Stomach (tissue), 9 donors: ENCODE measurements around the gene LNX1. TPM values are rescaled to one million over a fixed set of nuclear protein-coding genes. Genes with fewer than 3 reads are reported as not detected.
A peak's percentile ranks its signal among the peaks of the same experiment; 100 is the strongest.

Experiments
- DNase-seq, 2 donors: peaks; one replicate each; pipeline versions ENCODE4 v3.0.0 to v3.0.0-alpha.2; 2013 to 2019
- H3K27ac ChIP-seq, 5 donors: fragments of 200-600 bp in 4 of 5; sonication (generic) in 4 of 5; one replicate each; pipeline ENCODE4 v1.5.1; 2013 to 2019; ENCODE audit warnings: mild to moderate bottlenecking in 1 of 5, moderate library complexity in 1 of 5
- H3K27me3 ChIP-seq, 3 donors: fragments of 200-600 bp; sonication (generic); one replicate each; pipeline ENCODE4 v1.5.1; 2017 to 2019; ENCODE audit warnings: mixed run types in 1 of 3
- H3K36me3 ChIP-seq, 4 donors: fragments of 200-600 bp; sonication (generic); 1 replicate in 3 of 4; 2 replicates in 1 of 4; pipeline ENCODE4 v1.5.1; 2016 to 2019
- H3K4me1 ChIP-seq, 4 donors: fragments of 200-600 bp; sonication (generic); one replicate each; pipeline ENCODE4 v1.5.1; 2016 to 2019
- H3K4me3 ChIP-seq, 4 donors: fragments of 200-600 bp; sonication (generic) in 3 of 4; one replicate each; pipeline ENCODE4 v1.5.1; 2016 to 2019; ENCODE audit warnings: mild to moderate bottlenecking in 1 of 4
- H3K9me3 ChIP-seq, 4 donors: fragments of 200-600 bp; sonication (generic); one replicate each; pipeline ENCODE4 v1.5.1; 2016 to 2019
- EP300 ChIP-seq: sonication (generic); formaldehyde crosslinking; IDR thresholded peaks from one replicate; pipeline ENCODE4 v1.6.1; 2017; ENCODE audit warnings: antibody characterized with exemption
- POLR2A ChIP-seq, 4 donors: fragments of 450-650 bp; IDR thresholded peaks; one replicate each; pipeline ENCODE4 v1.6.1; 2016; ENCODE audit warnings: antibody characterized with exemption in 4 of 4, control low read depth in 2 of 4, mild to moderate bottlenecking in 1 of 4, moderate library complexity in 1 of 4
- POLR2AphosphoS5 ChIP-seq, 3 donors: sonication (generic); formaldehyde crosslinking; IDR thresholded peaks; one replicate each; pipeline ENCODE4 v1.6.1; 2016; ENCODE audit warnings: antibody characterized with exemption in 3 of 3
- WGBS, 5 donors: extraction: QIAGEN DNeasy Blood & Tissue Kit in 3 of 5; methylation state at CpG; one replicate each; pipeline versions ENCODE4 v1.1.5 to v1.1.7; 2013 to 2018; 5-methylcytosine and 5-hydroxymethylcytosine counted together
- intact Hi-C: fragments of 100-400 bp; cut with DNase I; formaldehyde crosslinking; loops from one replicate; pipeline ENCODE4 v1.15.1; 2023; ENCODE audit warnings: low total_unique reads
- polyA plus RNA-seq, 3 donors: library from polyadenylated mRNA; stranded (reverse); fragments of 200-250 nt; gene quantifications; one replicate each; pipeline ENCODE4 v1.2.3, GENCODE V29; 2013
- total RNA-seq, 5 donors: library from RNA; depleted of rRNA; stranded (reverse); fragments of >200 nt; gene quantifications; one replicate each; pipeline versions ENCODE4 v1.1.0 to v1.2.3, GENCODE V29; 2014 to 2016
- TF ChIP-seq, protein P1 (sequence below), 7 experiments: fragments of 450-650 bp in 4 of 7; fragments of 200-600 bp in 3 of 7; sonication (generic) in 3 of 7; IDR thresholded peaks; one replicate each; pipeline ENCODE4 v1.5.1; 2016 to 2019; ENCODE audit warnings: antibody characterized with exemption in 7 of 7, control low read depth in 2 of 7, mild to moderate bottlenecking in 1 of 7
- donor health status: healthy with polysubstance abuse.
- donor health status: Bipolar disorder and iron deficiency.
- donor health status: healthy.

LNX1 gene
- total and polyA plus RNA-seq, 8 donors, result 5.4 to 30.9 (median 11.6) TPM

DNA sequence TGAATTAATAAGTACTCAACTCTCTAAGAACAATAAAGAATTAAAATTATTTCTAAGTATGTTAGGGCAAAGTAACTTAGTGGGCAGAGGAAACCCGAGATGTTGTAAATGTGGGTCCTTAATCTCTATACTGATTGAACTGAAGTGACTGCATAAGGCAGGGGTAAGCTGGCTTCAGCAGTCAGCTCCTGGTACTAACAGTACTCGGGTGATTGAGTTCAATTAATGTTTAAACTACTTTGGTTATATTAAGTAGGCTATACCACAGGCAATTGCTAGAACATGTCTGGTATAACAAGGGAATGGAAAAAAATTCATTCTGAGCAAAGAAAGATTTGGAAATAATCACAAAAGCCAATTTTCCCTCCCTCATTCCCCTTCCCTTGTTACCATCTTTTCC is 90.7 kb downstream of the LNX1 start:
- no peak for TF ChIP-seq EP300
- TF ChIP-seq, protein P1, sequence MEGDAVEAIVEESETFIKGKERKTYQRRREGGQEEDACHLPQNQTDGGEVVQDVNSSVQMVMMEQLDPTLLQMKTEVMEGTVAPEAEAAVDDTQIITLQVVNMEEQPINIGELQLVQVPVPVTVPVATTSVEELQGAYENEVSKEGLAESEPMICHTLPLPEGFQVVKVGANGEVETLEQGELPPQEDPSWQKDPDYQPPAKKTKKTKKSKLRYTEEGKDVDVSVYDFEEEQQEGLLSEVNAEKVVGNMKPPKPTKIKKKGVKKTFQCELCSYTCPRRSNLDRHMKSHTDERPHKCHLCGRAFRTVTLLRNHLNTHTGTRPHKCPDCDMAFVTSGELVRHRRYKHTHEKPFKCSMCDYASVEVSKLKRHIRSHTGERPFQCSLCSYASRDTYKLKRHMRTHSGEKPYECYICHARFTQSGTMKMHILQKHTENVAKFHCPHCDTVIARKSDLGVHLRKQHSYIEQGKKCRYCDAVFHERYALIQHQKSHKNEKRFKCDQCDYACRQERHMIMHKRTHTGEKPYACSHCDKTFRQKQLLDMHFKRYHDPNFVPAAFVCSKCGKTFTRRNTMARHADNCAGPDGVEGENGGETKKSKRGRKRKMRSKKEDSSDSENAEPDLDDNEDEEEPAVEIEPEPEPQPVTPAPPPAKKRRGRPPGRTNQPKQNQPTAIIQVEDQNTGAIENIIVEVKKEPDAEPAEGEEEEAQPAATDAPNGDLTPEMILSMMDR (IDR thresholded peaks at IDR 0.05), result no peak
- TF ChIP-seq POLR2AphosphoS5 (IDR thresholded peaks at IDR 0.05), result no peak
- TF ChIP-seq POLR2A (IDR thresholded peaks at IDR 0.05), result no peak

DNA sequence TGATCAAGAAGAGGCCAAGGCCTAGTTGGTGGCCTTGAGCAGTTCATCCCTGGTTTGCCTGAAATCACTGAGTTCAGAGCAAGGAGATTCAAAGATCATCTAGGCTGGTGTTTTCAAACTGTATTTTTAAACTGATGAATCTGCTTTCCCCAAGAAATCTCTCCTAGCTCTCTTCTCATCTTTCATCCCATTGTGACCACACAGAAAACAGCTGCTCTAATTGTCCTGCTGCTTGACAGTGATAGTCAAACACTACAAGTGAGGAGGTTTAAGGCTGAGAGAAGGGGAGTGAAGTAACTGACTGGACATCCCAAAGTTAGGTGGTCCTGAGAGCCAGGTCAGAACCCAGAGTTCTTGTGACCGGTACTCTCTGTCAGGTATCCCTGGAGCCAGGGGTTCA is 91.5 kb downstream of the LNX1 start:
- no peak overlapping the region for H3K4me3 ChIP-seq
- H3K27ac ChIP-seq, result peak overlapping the region in 1 of 5 donors; percentile 61
- H3K9me3 ChIP-seq, result no peaks in the 10 kb centered on the region
- intact Hi-C loops, result no loop called here
- H3K36me3 ChIP-seq, result peaks cover 0 to 17% (median 8%) of the 10 kb centered on the region in 4 donors
- DNase-seq, result no peak
- no peaks in the 10 kb centered on the region for H3K27me3 ChIP-seq
- H3K4me1 ChIP-seq, result peaks cover 0 to 28% (median 9%) of the 10 kb centered on the region in 4 donors
- no peak for TF ChIP-seq EP300
- TF ChIP-seq POLR2AphosphoS5 (IDR thresholded peaks at IDR 0.05), result no peak
- TF ChIP-seq POLR2A (IDR thresholded peaks at IDR 0.05), result no peak
- TF ChIP-seq, protein P1 (IDR thresholded peaks at IDR 0.05), result no peak
- WGBS, 5 donors, result 96 to 100% (median 100%) methylated on average over 1 of the region's 1 CpG

More for the DNA sequence above, 90.7 kb downstream of the LNX1 start:
- intact Hi-C loops, result no loop called here
- Histone ChIP-seq H3K36me3 (peaks cover 0 to 13% (median 6%) of the 10 kb centered on the region in 4 donors), H3K4me3 (no peak overlapping the region), H3K27ac (peak overlapping the region in 1 of 5 donors; percentile 63), H3K4me1 (peaks cover 0 to 28% (median 9%) of the 10 kb centered on the region in 4 donors), H3K9me3 (no peaks in the 10 kb centered on the region), H3K27me3 (no peaks in the 10 kb centered on the region)
- WGBS, 5 donors, result 33 to 67% (median 48%) methylated on average over 2 of the region's 2 CpGs
- no peak for DNase-seq

- 93 to 95% (median 94%) methylated on average over 2 of the region's 2 CpGs for WGBS, 5 donors
Observed at GRCh38 chr4:53498706-53499105, 92.6 kb downstream of the LNX1 start.

DNA sequence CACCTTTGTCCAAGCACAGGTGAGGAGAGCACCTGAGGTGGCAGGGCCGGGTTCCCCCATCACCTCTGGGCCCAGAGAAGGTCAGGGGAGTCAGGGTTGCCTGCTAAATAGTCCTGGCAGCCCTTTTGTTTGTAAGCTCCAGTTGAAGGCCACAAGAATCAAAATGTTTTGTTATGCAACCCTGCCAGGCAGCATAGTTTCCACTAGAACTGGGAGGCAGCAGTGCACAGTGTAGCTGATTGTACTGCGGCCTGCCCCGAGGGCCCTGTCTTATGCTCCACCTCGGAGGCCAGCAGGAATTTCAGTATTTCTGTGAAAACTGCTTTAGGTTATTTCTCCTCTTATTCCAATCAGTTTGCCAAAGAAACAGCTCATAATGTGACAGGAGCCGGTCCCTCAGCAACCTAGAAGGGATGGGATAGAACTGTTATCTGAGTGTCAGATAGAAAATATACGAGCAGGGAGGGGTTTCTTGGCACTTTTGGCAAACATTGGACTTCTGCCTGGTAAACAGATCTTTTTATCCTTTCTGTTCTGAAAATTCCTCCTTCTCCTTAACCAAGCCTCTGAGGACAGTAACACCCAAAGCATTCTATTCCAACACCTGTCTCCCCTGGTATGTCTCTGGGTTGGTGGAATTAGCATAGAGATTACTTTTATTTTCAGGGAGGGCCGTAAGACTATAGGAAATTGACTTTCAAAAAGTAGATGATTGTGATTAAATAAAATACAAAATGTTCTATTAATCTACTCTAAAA is 93.6 kb downstream of the LNX1 start:
- intact Hi-C loops, result no loop called here
- Histone ChIP-seq H3K9me3 (no peaks in the 10 kb centered on the region), H3K27ac (peak overlapping the region in 3 of 5 donors; percentile 8 to 61 (median 27)), H3K27me3 (no peaks in the 10 kb centered on the region), H3K4me3 (no peak overlapping the region), H3K4me1 (peaks cover 0 to 28% (median 9%) of the 10 kb centered on the region in 4 donors), H3K36me3 (peaks cover 0 to 21% (median 8%) of the 10 kb centered on the region in 4 donors)
- WGBS, 5 donors, result 39 to 56% (median 49%) methylated on average over 7 of the region's 7 CpGs
- DNase-seq, result peak in 1 of 2 donors; percentile 53
- TF ChIP-seq EP300 (no peak), POLR2A (IDR thresholded peaks at IDR 0.05) (no peak), POLR2AphosphoS5 (IDR thresholded peaks at IDR 0.05) (no peak)
- TF ChIP-seq, protein P1 (IDR thresholded peaks at IDR 0.05), result no peak

More at GRCh38 chr4:53498706-53499105, 92.6 kb downstream of the LNX1 start:
- Histone ChIP-seq H3K36me3 (peaks cover 0 to 21% (median 8%) of the 10 kb centered on the region in 4 donors), H3K4me3 (no peak overlapping the region), H3K4me1 (peaks cover 0 to 28% (median 9%) of the 10 kb centered on the region in 4 donors), H3K9me3 (no peaks in the 10 kb centered on the region), H3K27ac (peak overlapping the region in 1 of 5 donors; percentile 61), H3K27me3 (no peaks in the 10 kb centered on the region)
- intact Hi-C loops, result no loop called here
- TF ChIP-seq, protein P1 (IDR thresholded peaks at IDR 0.05), result no peak
- no peak for TF ChIP-seq POLR2A (IDR thresholded peaks at IDR 0.05)
- no peak for TF ChIP-seq POLR2AphosphoS5 (IDR thresholded peaks at IDR 0.05)
- TF ChIP-seq EP300, result no peak
- DNase-seq, result peak in 1 of 2 donors; percentile 10
